Muscle layer of duodenum (tissue), 2 donors: Measurements from ENCODE around the gene CDR2.

Source experiments
- H3K27ac ChIP-seq: one replicate; pipeline ENCODE4 v1.7.0; 2013; ENCODE audit warnings: mild to moderate bottlenecking, low read length
- H3K27me3 ChIP-seq: one replicate; pipeline ENCODE4 v1.7.0; 2013; ENCODE audit warnings: low read depth, mild to moderate bottlenecking, control low read depth, low read length
- H3K36me3 ChIP-seq, 2 donors: one replicate each; pipeline ENCODE4 v1.7.0; 2013; ENCODE audit warnings: low read length in 2 of 2, control low read depth in 1 of 2, mild to moderate bottlenecking in 1 of 2; ENCODE audit not compliant: insufficient read depth in 2 of 2, control insufficient read depth in 1 of 2
- H3K4me1 ChIP-seq, 2 donors: one replicate each; pipeline ENCODE4 v1.7.0; 2013; ENCODE audit warnings: low read length in 2 of 2, mild to moderate bottlenecking in 2 of 2, control low read depth in 1 of 2, moderate library complexity in 1 of 2; ENCODE audit not compliant: insufficient read depth in 2 of 2, control insufficient read depth in 1 of 2
- H3K4me3 ChIP-seq, 2 donors: one replicate each; pipeline ENCODE4 v1.7.0; 2013; ENCODE audit warnings: low read length in 2 of 2, low read depth in 1 of 2, mild to moderate bottlenecking in 1 of 2
- H3K9me3 ChIP-seq, 2 donors: one replicate each; pipeline ENCODE4 v1.7.0; 2013; ENCODE audit warnings: low read length in 2 of 2, control low read depth in 1 of 2, mild to moderate bottlenecking in 1 of 2; ENCODE audit not compliant: control insufficient read depth in 1 of 2
- donor health status: healthy.

CDR2 gene

DNA sequence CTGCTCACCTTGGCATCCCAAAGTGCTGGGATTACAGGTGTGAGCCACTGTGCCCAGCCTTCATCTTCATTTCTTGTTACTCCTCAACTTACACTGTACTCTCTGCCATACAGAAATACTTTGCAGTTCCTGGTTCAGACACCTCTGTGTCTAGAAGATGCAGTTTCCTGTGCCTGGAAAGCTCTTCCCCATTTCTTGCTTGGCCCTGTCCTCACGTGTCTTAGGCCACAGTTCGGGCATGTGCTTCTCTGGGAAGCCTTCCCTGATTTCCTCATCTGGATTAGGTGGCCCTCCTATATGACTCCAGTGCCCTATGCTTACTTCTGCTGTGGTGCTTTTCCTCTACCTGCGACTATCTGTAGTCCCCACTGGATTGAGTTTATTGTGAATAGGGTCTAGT lies 26.5 kb upstream of the CDR2 start:
- Histone ChIP-seq H3K4me1 (no peaks in the 10 kb centered on the region), H3K27me3 (no peaks in the 10 kb centered on the region), H3K4me3 (no peak overlapping the region), H3K27ac (no peak overlapping the region), H3K9me3 (no peaks in the 10 kb centered on the region), H3K36me3 (no peaks in the 10 kb centered on the region)

DNA sequence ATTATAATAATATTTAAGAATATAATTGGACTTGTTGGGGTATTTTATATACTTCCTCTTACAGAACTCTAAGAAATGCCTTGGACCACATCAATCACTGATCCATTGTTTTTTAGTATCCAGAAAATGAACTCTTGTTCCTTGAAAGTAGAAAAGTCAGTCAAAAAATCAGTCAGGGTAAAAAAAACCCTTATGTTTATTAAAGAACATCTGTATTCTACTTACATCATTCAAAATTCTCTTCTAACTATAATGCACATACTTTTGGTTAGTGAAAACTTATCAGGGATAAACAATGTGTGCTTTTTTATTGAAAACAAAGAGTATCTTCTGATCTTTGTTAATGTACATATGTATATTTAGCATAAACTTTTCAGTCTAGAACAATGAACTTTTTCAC lies 23.5 kb upstream of the CDR2 start:
- no peaks in the 10 kb centered on the region for H3K36me3 ChIP-seq
- no peaks in the 10 kb centered on the region for H3K27me3 ChIP-seq
- H3K4me1 ChIP-seq: no peaks in the 10 kb centered on the region
- no peaks in the 10 kb centered on the region for H3K9me3 ChIP-seq
- no peak overlapping the region for H3K27ac ChIP-seq
- no peak overlapping the region for H3K4me3 ChIP-seq

DNA sequence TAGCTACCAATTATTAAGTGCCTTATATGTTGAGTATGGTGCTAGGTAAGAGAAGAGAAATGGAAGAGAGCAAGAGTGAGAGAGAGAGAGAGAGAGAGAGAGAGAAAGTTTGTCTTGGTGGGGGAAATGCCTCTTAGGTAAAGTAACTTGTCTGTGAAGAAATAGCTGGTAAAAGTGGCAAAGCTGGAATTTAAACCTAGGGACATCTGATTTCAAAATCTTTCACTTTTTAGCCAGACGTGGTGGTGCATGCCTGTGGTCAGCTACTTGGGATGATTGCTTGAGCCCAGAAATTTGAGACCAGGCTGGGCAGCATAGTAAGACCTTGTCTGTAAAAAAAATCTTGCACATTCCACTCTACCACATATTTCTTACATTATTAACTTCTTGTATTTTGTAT lies 23.0 kb upstream of the CDR2 start:
- H3K4me1 ChIP-seq: no peaks in the 10 kb centered on the region
- H3K27me3 ChIP-seq: no peaks in the 10 kb centered on the region
- no peak overlapping the region for H3K27ac ChIP-seq
- no peaks in the 10 kb centered on the region for H3K9me3 ChIP-seq
- H3K36me3 ChIP-seq: no peaks in the 10 kb centered on the region
- no peak overlapping the region for H3K4me3 ChIP-seq

DNA sequence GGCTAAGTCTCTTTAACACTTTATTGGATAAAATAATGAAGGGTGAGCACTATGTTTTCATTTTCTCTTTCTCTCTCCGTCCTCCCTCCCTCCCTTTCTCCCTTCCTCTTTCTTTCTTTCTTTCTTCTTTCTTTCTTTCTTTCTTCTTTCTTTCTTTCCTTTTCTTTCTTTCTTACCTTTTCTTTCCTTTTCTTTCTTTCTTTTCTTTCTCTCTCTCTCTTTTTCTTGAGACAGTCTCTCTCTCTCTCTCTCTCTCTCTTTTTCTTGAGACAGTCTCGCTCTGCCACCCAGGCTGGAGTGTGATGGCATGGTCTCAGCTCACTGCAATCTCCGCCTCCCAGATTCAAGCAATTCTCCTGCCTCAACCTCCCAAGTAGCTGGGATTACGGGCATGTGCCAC lies 21.5 kb upstream of the CDR2 start:
- Histone ChIP-seq H3K9me3 (no peaks in the 10 kb centered on the region), H3K4me1 (no peaks in the 10 kb centered on the region), H3K36me3 (no peaks in the 10 kb centered on the region), H3K4me3 (no peak overlapping the region), H3K27ac (no peak overlapping the region), H3K27me3 (no peaks in the 10 kb centered on the region)

DNA sequence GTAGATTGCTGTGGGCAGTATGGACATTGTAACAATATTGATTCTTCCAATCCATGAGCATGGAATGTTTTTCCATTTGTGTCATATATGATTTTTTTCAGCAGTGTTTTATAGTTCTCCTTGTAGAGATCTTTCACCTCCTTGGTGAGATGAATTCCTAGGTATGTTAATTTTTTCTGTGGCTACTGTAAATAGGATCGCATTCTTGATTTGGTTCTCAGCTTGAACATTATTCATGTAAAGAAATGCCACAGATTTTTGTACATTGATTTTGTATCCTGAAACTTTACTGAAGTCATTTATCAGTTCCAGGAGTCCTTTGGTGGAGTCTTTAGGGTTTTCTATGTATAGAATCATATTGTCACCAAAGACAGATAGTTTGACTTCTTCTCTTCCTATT lies 19.7 kb upstream of the CDR2 start:
- H3K36me3 ChIP-seq: no peaks in the 10 kb centered on the region
- H3K27ac ChIP-seq: no peak overlapping the region
- no peak overlapping the region for H3K4me3 ChIP-seq
- no peaks in the 10 kb centered on the region for H3K4me1 ChIP-seq
- H3K27me3 ChIP-seq: no peaks in the 10 kb centered on the region
- no peaks in the 10 kb centered on the region for H3K9me3 ChIP-seq

DNA sequence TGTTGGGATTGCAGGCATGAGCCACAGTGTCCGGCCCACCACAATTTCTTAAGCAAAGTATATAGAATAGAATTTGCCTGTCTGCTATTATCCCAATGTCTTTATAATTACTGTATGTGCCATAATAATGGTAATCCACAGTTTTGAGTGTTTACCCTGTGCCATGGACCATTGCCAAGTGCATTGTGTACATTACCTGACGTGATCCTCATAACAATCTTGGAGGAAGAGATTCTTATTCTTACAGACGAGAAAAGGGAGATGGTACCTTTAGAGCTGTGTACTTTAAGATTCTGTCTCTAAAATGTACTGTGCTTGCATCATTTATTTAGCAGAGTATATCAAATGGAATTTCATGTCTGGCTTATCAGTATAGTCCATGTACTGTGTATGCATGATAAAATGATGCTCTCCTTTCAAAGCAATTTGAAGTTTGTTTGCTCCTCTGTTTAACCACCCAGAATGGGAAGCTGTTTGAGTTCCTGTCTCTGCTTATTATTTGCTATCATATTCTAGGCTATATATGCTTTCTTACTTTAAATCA lies 13.8 kb upstream of the CDR2 start:
- Histone ChIP-seq H3K4me1 (no peaks in the 10 kb centered on the region), H3K27me3 (no peaks in the 10 kb centered on the region), H3K27ac (no peak overlapping the region), H3K36me3 (no peaks in the 10 kb centered on the region), H3K4me3 (no peak overlapping the region), H3K9me3 (no peaks in the 10 kb centered on the region)

DNA sequence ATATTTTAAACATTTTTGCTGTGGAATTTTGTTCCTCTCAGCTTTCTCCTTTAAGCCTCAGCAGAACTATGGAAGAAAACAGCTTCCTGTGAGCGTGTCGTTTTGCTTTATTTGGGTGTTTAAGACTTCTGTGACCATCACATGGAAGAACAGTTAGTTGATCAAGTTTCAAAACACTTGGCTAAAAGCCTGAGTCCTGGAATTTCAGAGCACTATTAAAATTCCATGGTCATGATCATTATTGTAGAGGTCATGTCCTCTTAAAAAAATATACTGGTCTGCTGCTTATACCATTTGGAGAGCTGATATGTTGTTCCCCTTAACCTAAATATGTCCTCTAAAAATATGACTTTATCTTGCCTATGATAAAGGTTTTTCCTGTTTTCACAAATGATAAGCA lies 12.6 kb upstream of the CDR2 start:
- Histone ChIP-seq H3K4me1 (no peaks in the 10 kb centered on the region), H3K36me3 (no peaks in the 10 kb centered on the region), H3K27me3 (no peaks in the 10 kb centered on the region), H3K4me3 (no peak overlapping the region), H3K9me3 (no peaks in the 10 kb centered on the region), H3K27ac (no peak overlapping the region)

DNA sequence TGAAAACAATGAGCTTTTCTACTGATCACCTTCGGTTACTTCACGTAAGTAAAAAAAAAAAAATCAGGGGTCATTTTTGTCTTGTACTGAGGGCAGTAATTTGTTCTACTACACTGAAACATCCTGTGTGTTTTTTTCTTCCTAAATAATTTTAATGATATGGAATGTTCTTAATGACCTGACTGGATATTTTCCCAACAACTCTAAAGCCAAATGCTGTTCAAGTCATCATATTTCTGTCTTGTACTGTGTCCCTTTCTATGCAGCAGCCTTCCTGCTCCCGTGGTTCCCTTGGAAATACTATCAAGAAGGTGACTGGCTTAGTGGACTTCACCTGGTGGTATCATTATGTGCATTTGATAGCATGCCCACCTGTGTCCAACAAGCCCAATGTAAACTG lies 10.8 kb upstream of the CDR2 start:
- no peaks in the 10 kb centered on the region for H3K36me3 ChIP-seq
- no peaks in the 10 kb centered on the region for H3K9me3 ChIP-seq
- no peaks in the 10 kb centered on the region for H3K4me1 ChIP-seq
- no peak overlapping the region for H3K4me3 ChIP-seq
- no peak overlapping the region for H3K27ac ChIP-seq
- H3K27me3 ChIP-seq: no peaks in the 10 kb centered on the region

DNA sequence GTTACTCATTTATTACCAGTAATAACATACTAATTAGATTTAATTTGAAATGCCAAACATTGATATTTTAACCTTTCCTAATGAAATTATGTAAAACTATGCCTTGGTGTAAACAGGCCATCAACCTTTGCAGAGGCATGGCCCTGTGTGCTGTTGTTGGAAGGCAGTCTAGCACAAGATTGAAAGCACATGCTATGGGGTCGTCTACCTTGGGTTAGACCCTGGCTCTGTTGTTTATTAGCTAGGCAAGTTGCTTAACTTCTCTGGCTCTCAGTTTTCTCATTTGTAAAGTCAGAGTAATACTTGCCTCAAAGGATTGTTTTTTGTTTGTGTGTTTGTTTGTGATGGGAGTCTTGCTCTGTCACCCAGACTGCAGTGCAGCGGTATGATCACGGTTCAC lies 9.4 kb upstream of the CDR2 start:
- H3K27ac ChIP-seq: no peak overlapping the region
- H3K36me3 ChIP-seq: no peaks in the 10 kb centered on the region
- no peaks in the 10 kb centered on the region for H3K9me3 ChIP-seq
- H3K4me1 ChIP-seq: no peaks in the 10 kb centered on the region
- H3K4me3 ChIP-seq: no peak overlapping the region
- H3K27me3 ChIP-seq: no peaks in the 10 kb centered on the region

DNA sequence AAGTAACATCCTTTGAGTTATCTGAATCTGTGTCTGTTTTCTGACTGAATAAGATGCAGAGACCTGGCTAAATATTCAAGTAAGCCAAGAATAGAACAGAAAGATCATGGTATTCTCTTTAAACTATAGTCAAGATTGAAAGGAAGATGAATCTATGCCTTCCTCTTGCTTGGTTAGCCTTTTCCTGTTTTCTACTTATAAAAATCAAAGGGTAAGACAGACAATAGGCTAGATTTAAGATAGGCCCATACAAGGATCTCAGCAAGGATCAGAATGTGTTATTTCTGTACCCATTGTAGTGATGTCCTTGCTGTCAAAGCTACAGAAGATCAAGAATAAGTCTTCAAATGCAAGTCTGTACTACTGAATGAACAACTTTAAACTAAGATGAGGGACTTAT lies 7.0 kb upstream of the CDR2 start:
- no peak overlapping the region for H3K27ac ChIP-seq
- H3K4me3 ChIP-seq: no peak overlapping the region
- H3K4me1 ChIP-seq: no peaks in the 10 kb centered on the region
- no peaks in the 10 kb centered on the region for H3K9me3 ChIP-seq
- H3K36me3 ChIP-seq: no peaks in the 10 kb centered on the region
- H3K27me3 ChIP-seq: no peaks in the 10 kb centered on the region

DNA sequence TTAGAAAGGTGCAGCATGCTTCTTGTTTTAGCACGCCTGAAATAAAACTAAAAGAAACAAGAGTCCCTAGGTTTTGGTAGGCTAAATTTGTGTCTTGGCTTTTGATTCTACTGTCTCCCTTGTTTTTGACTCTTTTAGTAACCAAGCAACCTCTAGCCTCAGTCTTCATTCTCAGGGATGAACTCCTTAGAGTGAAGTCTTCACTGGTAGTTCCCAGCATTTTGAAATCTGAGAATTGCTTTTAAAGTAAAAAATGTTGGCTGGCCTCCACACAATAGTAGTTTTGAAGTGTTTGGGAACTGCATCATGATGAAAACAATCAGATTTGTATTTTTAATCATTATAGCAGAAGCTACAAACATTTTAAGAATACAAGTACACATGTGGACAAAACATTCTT lies 6.1 kb upstream of the CDR2 start:
- Histone ChIP-seq H3K27me3 (no peaks in the 10 kb centered on the region), H3K9me3 (no peaks in the 10 kb centered on the region), H3K4me1 (no peaks in the 10 kb centered on the region), H3K27ac (no peak overlapping the region), H3K36me3 (no peaks in the 10 kb centered on the region), H3K4me3 (no peak overlapping the region)

DNA sequence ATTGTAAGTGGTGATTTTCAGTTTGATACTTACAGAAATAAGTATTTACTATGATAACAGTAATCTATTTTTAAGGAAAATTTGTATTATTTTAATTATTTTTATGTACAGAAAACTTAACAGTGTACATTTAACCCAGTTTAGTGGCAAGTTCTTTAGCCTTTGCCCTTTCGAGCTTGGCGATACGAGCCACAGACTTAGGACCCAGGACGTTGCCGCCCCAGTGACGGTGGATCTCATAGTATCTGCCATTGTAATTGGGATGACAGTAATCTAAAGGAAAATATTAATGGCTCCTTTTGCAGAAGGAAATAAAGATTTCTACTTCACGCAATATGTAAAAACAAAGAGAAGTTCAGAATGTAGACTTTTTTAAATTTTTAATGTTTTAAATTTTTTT lies 5.2 kb upstream of the CDR2 start:
- Histone ChIP-seq H3K36me3 (no peaks in the 10 kb centered on the region), H3K27ac (no peak overlapping the region), H3K4me1 (peaks cover 3 to 6% of the 10 kb centered on the region in 2 donors), H3K27me3 (no peaks in the 10 kb centered on the region), H3K4me3 (no peak overlapping the region), H3K9me3 (no peaks in the 10 kb centered on the region)
